Lower leg skin (tissue), 4 donors: ENCODE results near the gene ENAH. TPM values are rescaled to one million over a fixed set of nuclear protein-coding genes. Genes with fewer than 3 reads are reported as not detected.

Experiments
- DNase-seq, 2 donors: peaks; one replicate each; pipeline ENCODE4 v3.0.0-alpha.2; 2019; ENCODE audit warnings: low spot score in 2 of 2
- H3K4me3 ChIP-seq: fragments of 200-600 bp; sonication (generic); 2 replicates; pipeline ENCODE4 v1.5.1; 2017; ENCODE audit warnings: mild to moderate bottlenecking, low read depth; ENCODE audit not compliant: poor library complexity, severe bottlenecking
- POLR2A ChIP-seq, 2 donors: fragments of 450-650 bp; IDR thresholded peaks; one replicate each; pipeline ENCODE4 v1.6.1; 2016 to 2017; ENCODE audit warnings: antibody characterized with exemption in 2 of 2, mild to moderate bottlenecking in 1 of 2, moderate library complexity in 1 of 2
- WGBS, 2 donors: methylation state at CpG; one replicate each; pipeline ENCODE4 v1.1.5; 2018; 5-methylcytosine and 5-hydroxymethylcytosine counted together
- intact Hi-C: fragments of 100-400 bp; cut with DNase I; formaldehyde crosslinking; loops from one replicate; pipeline ENCODE4 v1.15.0; 2023; ENCODE audit warnings: low total_unique reads
- total RNA-seq, 4 donors: library from RNA; depleted of rRNA; stranded (reverse); fragments of >200 nt; gene quantifications; one replicate each; pipeline ENCODE4 v1.1.0, GENCODE V29; 2016
- TF ChIP-seq, protein P1 (sequence below), 3 donors: fragments of 450-650 bp; IDR thresholded peaks; one replicate each; pipeline ENCODE4 v1.5.1; 2016; ENCODE audit warnings: antibody characterized with exemption in 3 of 3, mild to moderate bottlenecking in 3 of 3, moderate library complexity in 2 of 3

ENAH gene
- total RNA-seq, 4 donors from 2014 or later: 32.5 to 37.4 (median 35.2) TPM

DNA sequence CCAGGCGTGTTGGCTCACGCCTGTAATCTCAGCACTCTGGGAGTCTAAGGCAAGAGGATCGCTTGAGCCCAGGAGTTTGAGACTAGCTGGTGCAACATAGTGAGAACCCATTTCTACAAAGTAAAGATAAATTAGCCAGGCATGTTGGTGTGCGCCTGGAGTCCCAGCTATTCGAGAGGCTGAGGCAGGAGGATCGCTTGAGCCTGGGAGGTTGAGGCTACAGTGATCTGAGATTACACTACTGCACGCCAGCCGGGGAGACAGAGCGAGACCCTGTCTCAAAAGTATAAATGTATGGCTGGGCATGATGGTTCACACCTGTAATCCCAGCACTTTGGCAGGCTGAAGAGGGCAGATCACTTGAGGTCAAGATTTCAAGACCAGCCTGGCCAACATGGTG lies 173.6 kb downstream of the ENAH start:
- TF ChIP-seq, protein P1, sequence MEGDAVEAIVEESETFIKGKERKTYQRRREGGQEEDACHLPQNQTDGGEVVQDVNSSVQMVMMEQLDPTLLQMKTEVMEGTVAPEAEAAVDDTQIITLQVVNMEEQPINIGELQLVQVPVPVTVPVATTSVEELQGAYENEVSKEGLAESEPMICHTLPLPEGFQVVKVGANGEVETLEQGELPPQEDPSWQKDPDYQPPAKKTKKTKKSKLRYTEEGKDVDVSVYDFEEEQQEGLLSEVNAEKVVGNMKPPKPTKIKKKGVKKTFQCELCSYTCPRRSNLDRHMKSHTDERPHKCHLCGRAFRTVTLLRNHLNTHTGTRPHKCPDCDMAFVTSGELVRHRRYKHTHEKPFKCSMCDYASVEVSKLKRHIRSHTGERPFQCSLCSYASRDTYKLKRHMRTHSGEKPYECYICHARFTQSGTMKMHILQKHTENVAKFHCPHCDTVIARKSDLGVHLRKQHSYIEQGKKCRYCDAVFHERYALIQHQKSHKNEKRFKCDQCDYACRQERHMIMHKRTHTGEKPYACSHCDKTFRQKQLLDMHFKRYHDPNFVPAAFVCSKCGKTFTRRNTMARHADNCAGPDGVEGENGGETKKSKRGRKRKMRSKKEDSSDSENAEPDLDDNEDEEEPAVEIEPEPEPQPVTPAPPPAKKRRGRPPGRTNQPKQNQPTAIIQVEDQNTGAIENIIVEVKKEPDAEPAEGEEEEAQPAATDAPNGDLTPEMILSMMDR (IDR thresholded peaks at IDR 0.05): no peak
- peak in 1 of 2 donors; percentile 46 for DNase-seq
- H3K4me3 ChIP-seq: no peak overlapping the region
- 78 to 80% methylated on average over 9 of the region's 9 CpGs for WGBS, 2 donors
- intact Hi-C loops: loop anchor here (10.0 kb wide), 1 partner anchor 285 kb away; no protein-coding TSS in a partner anchor

DNA sequence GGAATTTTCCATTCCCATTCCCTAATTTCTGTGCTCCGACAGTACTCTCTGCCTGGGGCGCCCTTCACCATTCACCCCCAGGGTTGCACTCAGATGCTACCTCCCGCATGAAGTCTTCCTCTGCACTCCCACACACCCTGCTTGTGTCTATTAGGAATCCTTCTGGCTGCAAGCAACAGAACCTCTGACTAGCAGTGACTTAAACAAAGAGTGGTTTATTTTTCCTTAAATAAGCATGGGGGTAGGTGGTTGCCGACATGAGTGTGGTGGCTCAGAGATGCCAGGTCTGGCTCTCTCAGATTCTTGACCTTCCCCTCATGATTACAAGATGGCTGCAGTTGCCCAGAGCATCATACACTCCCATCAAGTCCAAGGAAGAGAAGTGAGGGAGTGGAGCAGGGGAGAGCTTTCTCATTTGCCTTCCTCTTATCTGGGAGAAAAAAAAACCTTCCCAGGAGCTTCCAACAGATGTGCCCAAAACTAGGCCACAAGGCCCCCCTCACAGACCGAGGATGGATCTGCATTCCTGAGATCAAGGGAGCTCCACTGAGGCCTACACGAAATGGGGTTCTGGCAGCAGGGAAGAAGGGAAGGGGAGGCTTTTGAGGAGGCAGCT lies 175.5 kb downstream of the ENAH start:
- intact Hi-C loops: loop anchor here (10.0 kb wide), 1 partner anchor 287 kb away; no protein-coding TSS in a partner anchor
- H3K4me3 ChIP-seq: no peak overlapping the region
- TF ChIP-seq POLR2A (IDR thresholded peaks at IDR 0.05): no peak
- TF ChIP-seq, protein P1 (IDR thresholded peaks at IDR 0.05): no peak
- peak in 1 of 2 donors; percentile 54 for DNase-seq
- 91 to 93% methylated on average over 6 of the region's 6 CpGs for WGBS, 2 donors

DNA sequence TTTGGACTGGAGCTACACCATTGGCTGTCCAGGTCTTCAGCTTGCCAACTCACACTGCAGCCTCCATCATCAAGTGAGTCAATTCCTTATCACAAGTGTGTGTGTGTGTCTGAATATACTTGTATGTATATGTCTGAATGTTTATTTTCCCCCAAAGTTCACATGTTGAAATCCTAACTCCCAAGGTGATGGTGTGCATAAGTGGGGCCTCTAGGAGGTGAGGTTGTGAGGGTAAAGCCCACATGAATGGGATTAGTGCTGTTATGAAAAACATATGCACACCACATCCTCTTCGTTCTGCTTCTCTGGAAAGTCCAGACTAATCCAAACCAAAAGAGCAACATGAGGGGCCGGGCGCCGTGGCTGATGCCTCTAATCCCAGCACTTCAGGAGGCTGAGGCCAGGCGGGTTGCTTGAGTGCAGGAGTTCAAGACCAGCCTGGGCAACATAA lies 176.4 kb downstream of the ENAH start:
- H3K4me3 ChIP-seq: no peak overlapping the region
- TF ChIP-seq POLR2A (IDR thresholded peaks at IDR 0.05): no peak
- TF ChIP-seq, protein P1 (IDR thresholded peaks at IDR 0.05): no peak
- peak in 1 of 2 donors; percentile 58 for DNase-seq
- intact Hi-C loops: loop anchor here (10.0 kb wide), 1 partner anchor 288 kb away; no protein-coding TSS in a partner anchor
- WGBS, 2 donors: 67 to 82% methylated on average over 5 of the region's 5 CpGs

DNA sequence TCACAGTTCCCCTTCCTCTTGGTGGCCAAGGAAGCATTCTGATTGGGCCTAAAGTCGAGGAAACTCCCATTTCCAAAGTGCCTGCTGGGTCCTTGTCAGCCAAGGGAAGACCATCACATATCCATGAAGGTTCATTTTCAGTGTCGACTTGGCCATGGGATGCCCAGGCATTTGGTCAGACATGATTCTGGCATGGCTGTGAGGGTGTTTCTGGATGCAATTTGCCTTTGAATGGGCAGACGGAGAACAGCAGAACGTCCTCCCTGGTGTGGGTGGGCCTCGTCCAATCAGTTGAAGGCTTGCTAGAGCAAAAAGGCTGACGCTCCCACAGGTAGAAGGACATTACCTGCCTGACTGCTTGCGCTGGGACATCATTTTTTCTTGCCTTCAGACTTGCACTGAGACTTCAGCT lies 176.8 kb downstream of the ENAH start:
- peak in 1 of 2 donors; percentile 82 for DNase-seq
- WGBS, 2 donors: 88 to 90% methylated on average over 7 of the region's 7 CpGs
- TF ChIP-seq, protein P1 (IDR thresholded peaks at IDR 0.05): no peak
- TF ChIP-seq POLR2A (IDR thresholded peaks at IDR 0.05): no peak
- no peak overlapping the region for H3K4me3 ChIP-seq
- intact Hi-C loops: loop anchor here (10.0 kb wide), 1 partner anchor 289 kb away; no protein-coding TSS in a partner anchor

DNA sequence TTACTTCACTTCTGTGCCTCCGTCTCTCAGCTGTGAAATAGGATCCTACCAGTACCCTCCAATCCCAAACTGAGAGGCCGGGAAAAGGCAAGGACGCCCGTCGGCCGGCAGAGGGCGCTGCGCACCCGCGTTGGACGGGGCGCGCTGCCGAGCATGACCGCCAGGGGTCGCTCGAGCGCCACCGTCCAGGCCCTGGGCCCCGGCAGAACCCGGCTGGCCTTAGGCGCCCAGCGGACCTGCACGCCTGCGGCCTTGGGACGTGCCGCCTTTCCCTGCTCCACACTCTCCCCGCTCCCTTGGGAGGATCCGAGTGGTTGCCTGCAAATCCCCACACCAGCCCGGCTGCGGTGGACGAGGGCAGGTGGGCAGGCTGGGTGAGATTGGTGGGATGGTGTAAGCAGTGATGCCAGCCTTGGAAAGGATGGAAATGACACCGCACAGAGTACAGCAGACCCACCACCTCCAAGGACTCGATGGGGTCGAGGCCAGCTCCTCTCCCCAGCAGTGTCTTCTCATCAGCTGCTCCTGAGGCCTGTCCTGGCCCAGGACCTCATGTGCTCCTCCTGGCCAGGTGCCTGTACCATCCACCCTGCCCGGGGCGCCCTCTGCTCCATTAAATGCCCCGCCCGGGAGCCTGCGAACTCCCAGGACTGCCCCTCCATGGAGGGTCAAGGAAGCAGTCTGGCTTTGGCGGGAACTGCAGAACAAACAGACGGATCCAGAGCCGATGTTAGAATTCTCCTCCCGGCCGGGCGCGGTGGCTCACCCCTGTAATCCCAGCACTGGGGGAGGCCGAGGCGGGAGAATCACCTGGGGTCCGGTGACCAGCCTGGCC lies 177.7 kb downstream of the ENAH start:
- intact Hi-C loops: loop anchor here (2.0 to 10.0 kb wide), 3 partner anchors 290 to 502 kb away; no protein-coding TSS in a partner anchor
- WGBS, 2 donors: 24 to 29% methylated on average over 46 to 48 of the region's 50 CpGs
- H3K4me3 ChIP-seq: no peak overlapping the region
- TF ChIP-seq POLR2A (IDR thresholded peaks at IDR 0.05): no peak
- TF ChIP-seq, protein P1 (IDR thresholded peaks at IDR 0.05): peak in 2 of 3 donors; percentile 97 to 99
- peak in 1 of 2 donors; percentile 91 for DNase-seq
